NCI-H510A (cell line): ENCODE measurements around the gene CKLF.
"Not testable (repeated sequence)": the region's sequence is repeated elsewhere in the genome, so short reads cannot be mapped to it uniquely, and the experiment has no call there.

Experiments used
- DNase-seq: peaks from one replicate; lab custom pipeline; 2025; lab: John Stamatoyannopoulos, UW

The CKLF gene, protein sequence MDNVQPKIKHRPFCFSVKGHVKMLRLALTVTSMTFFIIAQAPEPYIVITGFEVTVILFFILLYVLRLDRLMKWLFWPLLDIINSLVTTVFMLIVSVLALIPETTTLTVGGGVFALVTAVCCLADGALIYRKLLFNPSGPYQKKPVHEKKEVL

DNA sequence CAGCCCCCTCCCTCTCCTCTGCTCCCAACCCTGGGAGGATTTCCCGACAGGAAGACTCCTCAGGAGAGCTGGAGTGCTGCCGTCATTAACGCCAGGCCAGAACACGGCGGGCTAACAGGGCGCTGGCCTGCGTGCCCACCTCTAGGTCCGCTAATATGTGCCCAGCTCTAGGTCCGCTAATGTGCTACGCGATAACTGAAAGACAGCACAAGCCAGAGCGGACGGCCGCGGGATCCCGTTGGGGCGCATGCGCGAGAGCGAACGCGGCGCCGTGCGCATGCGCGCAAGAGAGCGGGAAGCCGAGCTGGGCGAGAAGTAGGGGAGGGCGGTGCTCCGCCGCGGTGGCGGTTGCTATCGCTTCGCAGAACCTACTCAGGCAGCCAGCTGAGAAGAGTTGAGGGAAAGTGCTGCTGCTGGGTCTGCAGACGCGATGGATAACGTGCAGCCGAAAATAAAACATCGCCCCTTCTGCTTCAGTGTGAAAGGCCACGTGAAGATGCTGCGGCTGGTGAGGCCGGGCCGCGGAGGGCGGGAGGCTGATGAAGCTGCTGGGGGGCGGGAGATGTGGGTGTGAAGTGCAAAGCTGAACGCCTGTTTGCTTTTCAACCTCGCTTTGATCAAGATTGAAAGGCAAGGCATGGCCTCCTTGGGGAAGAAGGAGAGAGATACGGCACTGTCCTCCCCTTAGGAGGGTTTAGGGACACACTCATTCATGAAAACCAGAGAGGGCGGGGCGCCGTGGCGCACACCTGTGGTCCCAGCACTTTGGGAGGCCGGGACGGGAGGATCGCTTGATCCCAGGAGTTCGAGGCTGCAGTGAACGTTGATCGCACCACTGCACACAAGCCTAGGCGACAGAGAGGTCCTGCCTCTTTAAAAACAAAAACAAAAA lies at the start of gene CKLF:
CKLF (plus strand) TSS at position 291 of the 892 bp plus-strand sequence; CDS start at position 431, 140 bp downstream.
- peak; percentile 37 for DNase-seq

DNA sequence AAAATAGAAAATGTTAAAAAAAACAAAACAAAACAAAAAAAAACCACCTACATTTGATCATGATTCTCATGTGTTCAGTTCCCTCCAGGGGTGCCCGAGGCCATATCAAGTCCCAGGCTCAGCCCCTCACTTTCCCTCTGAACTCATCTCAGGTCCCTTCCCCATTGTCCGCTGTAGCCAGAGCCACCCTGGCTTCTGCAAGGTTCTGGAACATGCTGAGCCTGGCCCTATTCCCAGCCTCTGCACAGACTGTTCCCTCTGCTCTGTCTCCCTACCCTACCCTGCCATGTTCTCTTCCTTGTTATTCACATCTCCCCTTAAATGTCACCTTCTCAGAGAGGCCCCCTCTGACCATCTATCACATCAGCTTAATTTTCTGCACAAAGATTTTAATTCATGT lies 49.3 kb upstream of the CKLF start:
- DNase-seq, result no peak

DNA sequence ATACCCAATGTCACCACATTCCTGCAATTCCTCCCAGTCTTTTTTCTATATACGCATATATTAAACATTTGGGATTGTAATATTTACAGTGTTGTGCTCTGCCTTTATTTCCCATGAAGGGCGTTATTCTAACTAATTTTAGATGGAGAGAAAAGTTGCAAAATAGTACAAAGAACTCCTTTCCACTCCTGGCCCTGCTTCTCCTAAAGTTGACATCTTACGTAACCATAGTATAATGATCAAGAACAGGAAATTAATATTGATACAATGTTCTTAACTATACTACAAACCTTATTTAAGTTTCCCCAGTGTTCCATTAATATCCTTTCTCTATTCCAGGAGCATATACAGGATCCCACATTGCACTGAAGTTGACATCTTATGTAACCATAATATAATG lies 48.8 kb upstream of the CKLF start:
- DNase-seq, result no peak

DNA sequence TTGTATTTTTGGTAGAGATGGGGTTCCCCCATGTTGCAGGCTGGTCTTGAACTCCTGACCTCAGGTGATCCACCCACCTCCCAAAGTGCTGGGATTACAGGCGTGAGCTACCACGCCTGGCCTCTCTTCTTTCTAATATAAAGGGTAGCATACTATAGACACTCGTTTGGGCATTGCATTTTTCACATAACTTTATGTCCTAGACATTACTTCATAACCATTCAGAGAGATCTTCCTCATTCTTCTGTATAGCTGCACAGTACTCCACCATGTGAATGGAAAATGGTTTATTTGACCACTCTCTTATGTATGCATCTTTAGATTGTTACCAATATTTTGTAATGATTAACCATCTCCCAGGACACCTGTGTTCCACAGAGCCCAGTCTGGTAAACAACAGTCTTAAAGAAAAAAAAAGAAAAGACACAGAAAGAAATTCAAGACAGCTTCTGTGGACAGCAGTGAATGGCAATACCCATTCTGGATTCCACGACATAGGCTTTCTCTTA lies 44.6 kb upstream of the CKLF start:
- no peak for DNase-seq

DNA sequence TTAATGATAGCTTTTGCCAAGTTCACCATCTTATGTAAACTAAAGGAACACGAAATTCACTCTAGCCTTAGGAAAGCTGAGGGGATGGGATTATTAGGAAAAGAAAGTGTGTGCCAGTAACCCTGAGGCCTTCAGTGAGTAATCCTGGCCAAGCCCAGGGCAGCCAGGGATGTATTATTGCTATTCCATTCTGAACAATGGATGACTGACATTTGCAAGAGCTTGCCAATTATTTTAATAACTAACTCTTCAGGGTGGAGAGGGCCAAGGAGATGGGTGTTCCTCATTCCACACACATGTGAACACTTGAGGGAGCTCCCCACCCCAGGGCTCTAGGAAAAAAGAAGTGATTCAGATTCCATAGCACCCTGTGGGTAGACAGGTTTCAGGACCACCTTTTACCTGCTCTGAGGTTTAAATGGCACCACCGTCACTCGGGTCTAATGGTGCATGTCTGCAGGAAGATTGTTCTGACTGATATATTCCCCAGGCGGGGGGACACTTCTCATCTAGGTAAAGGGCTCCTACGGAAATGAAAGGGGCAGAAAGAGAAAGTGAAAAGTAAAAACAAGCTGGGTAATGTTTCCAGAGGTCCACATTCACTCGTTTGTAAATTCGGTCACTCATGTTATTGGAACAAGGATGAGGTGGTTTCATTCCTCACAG lies 44.0 kb upstream of the CKLF start:
- DNase-seq, result no peak

DNA sequence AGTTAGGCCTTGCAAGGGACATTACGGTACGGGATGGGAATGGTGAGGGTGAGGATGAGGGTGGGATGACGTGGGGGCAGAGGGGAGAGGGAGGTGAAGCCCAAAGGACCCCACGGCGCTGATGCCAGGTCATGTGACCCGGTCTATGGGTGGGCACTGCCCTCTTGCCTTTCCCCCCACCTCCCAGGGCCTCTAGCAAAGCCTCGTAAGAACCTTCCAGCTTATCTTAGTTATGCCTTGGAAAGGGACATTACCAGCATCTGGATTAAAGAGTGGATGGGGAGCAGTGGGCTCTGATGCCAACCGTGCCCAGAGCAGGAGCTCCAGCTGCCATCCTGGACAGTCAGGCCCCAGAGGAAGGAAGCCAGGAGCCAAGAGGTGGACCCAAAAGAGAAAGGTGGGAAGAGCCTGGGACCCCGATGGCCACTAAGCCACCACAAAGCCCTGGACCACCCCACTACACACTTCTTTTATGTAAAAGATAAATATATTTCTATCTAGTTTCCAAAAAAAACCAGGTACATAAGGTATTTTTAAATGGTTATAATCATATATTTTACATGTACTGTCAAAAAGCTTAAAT lies 43.4 kb upstream of the CKLF start:
- DNase-seq, result no peak

DNA sequence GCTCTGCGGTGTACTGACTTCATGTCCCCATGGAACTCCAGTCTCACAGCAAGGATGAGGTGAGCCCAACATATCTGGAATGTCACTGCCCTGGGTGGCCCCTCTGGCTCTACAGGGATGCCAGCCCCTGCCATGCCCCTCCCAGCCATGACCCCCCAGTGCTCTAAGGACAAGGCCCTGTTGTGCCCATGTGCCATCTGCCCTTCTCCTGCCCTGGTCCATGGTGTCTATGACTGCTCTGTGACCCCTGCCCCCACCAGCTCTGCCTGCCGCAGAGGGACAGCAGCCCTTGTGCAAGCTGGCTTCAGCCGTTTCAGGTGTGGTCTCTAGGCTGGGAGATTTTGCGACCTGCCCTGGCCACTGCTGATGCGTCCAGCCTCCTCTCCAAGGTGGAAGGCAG lies 42.8 kb upstream of the CKLF start:
- no peak for DNase-seq

DNA sequence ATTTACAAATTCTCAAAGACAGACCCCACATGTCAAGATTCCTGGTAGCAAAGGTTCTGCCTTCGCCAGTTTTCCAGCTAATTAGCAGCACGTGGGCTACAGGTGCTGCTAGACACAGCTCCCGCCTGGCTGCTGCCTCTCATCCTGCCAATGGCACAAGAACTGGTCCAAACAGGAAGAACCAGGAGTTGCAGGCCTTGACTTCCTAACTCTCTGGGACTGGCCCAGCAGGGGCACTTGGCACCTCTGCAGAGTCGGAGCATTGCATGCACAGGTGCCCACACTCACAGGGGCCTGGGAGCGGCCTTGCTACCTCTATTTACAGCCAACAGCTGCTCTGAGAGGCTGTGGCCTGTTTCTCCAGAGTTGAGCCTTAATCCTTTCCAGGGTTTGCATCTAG lies 42.1 kb upstream of the CKLF start:
- DNase-seq, result no peak

DNA sequence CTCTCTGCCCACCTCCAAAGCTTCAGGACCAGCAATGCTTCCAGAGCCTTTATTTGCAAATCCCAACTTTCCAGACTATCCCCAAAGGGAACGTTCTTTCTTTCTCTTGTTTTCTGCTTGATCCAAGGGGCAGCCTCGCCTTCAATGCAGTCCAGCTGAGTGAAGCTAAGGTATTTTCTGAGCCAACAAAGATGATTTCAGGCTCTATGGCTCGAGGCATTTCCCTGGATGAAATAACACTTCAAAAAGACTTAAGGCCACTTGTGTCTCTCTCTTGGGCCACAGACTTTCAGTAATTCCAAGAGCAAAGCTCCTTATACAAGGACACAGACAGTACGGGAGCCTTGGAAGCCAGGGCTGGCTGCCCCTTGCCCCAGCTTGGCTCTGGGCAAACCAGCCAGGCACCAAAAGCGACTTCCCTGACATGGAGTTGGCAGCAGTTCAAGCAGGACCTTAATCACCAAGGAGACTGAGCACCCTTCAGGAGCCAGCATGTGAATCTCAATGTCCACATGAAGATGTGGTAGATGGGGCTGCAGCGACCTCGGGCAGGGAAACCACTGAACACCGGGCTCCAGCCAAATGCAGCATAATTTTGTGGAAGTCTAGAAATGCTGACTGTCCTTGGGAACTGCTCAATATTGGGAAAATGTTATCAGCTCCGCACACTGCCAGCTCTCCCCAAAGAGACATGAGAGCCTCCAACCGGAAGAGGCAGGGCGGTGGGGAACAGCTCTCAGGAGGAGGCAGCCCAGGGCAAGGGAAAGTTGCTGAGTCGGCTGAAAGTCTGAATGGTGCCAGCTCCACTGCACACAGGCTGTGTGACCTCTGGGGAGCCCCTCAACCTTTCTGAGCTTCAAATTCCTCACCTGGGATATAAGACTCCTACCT lies 41.4 kb upstream of the CKLF start:
- DNase-seq, result no peak

DNA sequence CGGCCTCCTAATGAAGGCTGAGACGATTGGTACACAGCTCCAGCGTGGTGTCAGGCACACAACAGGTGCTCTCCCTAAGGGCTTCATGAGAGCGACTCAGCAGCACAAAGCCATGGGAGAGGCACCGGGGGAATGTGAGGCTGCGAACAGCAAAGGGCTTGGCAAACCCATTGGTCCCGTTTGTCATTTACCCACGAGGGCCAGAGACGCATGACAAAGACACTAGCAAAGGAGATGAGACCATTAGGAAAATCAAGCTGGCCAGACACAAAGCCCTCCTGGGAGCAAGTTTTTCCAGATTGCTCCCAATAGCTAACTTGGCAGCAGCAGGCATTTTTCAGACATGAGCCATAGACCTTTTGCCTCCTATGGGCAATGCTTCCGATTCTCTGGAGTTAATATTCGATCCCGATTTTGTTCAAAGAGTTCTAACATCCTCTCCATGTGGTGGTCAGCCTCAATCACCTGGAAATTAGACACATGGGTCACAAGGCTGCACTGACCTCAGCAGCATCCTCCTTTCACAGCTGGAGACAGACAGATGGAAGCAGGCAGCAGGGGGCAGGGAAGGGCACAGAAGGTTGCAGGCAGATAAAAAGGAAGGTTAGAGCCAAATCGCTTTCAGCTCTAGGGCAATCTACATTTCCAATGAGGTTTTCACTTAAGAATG lies 40.6 kb upstream of the CKLF start:
- no peak for DNase-seq

DNA sequence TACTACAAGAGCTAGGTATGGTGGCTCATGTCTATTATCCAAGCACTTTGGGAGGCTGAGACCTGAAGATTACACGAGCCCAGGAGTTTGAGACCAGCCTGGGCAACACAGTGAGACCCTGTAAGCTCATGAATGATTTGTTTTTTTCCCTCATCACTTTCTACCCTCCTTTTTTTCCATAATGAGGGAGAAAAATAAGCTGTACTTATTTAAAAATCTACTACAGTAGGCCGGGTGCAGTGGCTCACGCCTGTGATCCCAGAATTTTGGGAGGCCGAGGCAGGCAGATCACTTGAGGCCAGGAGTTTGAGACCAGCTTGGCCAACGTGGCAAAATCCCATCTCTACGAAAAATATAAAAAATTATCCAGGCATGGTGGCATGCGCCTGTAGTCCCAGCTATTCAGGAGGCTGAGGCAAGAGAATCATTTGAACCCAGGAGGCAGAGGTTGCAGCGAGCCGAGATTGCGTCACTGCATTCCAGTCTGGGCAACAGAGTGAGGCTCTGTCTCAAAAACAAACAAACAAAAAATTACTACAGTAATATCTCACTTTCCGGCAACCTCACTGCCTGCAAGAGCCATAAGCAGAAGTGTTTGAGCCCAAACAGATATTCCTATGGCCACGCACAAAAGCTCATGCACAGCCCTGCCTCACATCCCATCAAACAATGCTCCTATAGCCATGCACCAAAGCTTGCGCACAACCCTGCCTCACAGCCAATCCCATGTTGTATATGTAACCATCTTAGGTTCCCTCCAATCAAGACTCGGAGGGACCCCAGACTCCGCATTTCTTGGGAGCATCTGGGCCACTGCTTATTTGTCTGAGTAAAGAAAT lies 39.9 kb upstream of the CKLF start:
- no peak for DNase-seq

DNA sequence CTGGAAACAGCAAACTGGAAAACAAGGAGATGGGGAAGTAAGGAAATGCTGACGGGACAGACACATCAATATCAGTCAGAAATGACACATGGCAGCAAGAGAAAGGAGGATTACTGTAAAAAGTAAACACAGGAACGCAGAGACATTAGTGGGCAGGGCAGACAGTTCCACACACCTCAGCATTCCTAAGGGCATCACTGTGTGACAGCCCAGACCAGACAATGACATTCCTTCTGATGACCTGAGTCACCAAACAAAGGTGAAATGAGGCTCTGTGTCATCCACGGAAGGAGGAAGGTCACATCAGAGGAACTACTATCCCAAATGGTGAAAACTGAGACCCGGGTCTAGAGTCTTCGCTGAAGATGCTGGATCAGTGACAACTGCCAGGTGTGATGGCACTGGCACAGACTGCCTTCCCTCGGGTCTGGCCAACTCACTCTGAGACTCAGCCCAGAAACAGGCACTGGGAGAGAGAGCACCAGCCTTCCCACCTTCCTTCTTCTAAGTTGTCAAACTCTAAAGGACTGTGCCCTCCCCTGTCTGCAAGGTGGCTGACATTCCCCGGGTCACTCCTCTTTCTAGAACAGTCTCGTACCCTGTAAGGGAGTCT lies 39.2 kb upstream of the CKLF start:
- no peak for DNase-seq

DNA sequence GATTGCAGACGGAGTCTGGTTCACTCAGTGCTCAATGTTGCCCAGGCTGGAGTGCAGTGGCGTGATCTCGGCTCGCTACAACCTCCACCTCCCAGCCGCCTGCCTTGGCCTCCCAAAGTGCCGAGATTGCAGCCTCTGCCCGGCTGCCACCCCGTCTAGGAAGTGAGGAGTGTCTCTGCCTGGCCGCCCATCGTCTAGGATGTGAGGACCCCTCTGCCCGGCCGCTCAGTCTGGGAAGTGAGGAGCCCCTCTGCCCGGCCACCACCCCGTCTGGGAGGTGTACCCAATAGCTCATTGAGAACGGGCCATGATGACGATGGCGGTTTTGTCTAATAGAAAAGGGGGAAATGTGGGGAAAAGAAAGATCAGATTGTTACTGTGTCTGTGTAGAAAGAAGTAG lies 38.0 kb upstream of the CKLF start:
- not testable (repeated sequence) for DNase-seq

DNA sequence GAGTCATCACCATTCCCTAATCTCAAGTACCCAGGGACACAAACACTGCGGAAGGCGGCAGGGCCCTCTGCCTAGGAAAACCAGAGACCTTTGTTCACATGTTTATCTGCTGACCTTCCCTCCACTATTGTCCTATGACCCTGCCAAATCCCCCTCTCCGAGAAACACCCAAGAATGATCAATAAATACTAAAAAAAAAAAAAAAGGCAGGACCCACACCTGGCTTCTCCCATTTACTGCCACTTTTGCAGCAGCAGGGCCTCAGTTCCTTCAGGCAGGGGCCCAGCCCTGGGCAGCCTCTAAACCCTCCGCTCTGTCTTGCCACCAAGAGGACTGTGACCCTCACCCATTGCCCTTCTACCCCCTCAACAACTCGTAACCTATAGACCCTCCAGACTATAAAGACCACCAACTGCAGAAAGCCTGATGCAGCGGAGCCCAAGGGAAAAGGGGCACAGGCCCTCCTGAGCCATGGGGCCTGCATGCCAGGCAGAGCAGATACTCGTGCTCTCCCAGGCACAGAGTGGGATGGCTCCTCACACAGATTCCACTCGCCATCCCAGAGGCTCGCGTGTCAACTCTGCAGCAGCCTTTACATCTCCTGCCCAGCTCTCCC lies 37.3 kb upstream of the CKLF start:
- not testable (repeated sequence) for DNase-seq

DNA sequence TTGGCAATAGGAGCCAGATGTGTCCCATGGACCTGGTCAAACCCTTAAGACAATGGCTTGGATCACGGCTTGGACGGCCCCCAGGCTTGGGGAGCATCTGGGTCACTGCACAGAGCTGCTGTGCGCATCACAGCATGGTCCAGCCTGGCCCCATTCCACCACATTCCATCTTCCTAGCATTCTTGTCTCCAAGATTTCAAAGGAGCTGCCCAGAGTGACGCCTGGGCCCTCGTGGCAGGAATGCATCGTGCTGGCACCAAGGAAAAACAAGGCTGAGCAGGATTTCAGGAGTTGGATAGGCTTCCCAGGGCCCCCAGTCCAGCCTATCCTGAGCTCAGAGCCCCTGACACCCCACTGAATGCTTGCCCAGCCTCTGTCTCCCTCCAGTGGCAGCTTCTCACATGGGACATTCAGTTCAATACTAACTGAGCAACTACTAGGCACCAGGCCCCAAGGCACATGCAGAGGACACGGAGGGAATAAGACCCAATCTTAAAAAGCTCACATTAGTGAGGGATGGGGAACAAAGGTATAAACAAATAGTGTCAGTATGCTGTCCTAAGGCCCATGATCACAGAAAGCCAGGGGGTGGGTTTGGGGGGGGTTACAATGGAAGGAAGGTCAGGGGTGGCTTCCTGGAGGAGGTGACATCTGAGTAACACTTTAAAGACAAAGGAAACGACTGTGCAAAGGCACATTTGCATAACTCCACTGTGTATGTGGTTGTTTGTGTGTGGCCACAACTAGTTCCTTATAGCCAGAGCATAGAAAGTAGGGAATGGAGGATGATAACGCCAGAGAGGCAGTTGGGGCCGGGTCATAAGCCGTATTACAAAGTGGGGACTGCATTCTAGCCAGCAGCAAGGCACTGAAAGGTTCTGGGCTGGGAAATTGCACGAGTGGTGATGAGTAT lies 36.5 kb upstream of the CKLF start:
- no peak for DNase-seq

DNA sequence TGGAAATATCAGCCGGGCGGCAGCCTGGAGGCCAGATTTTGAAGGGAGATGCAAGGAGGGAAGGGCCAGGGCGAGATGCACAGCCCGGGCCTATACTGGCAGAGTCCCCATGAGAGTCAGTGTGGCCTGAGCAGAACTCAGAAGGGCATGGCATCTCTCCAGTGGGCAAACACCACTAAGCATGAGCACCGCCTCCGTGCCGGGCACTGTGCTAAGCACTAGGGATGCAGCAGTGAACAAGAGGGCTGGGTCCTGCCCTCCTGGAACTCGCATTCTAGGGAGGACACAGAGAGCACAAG lies 35.9 kb upstream of the CKLF start:
- DNase-seq, result no peak

DNA sequence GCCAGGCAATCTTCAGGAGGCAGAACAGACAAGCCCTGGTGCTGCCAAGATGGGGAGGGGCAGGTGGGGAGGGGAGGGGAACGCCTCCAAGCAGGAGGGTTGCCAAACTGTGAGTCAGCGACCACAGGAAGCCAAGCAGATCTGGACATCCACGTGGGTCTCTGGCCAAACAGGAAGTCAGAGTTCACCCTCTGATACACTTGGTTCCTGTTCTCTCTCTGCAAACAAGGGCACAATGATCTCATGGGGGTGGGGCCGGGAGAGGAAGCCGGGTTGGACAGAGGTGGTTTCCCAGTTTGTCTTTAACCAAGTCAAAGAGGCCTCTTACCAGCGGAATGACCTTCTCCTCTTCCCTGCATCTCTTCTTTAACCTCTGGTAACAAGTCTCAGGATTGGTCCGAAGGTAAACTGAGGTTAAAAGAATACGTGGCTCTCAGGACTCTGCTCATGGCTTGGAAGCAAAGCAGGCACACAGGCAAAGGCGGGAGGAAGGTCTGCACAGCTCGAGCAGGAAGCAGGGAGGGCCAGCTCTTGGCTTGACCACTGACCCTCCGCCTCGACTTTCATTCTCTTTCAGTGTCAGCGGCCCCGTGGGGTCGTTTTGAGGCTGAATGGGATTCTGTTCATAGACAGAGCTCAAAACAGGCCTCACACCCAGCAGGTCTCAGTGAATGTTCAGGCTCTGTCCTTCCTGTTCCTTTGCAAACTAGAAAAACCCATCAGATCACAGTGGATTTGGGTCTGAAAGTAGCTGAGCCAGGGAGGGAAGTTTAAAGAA lies 35.4 kb upstream of the CKLF start:
- DNase-seq, result peak; percentile 63
